IPS-NIHi11 (cell line): Measurements from ENCODE around the gene CAMSAP1.

Experiments used
- DNase-seq: peaks from one replicate; pipeline ENCODE4 v3.0.0; 2012; ENCODE audit warnings: mixed read lengths, low spot score

Gene CAMSAP1

DNA sequence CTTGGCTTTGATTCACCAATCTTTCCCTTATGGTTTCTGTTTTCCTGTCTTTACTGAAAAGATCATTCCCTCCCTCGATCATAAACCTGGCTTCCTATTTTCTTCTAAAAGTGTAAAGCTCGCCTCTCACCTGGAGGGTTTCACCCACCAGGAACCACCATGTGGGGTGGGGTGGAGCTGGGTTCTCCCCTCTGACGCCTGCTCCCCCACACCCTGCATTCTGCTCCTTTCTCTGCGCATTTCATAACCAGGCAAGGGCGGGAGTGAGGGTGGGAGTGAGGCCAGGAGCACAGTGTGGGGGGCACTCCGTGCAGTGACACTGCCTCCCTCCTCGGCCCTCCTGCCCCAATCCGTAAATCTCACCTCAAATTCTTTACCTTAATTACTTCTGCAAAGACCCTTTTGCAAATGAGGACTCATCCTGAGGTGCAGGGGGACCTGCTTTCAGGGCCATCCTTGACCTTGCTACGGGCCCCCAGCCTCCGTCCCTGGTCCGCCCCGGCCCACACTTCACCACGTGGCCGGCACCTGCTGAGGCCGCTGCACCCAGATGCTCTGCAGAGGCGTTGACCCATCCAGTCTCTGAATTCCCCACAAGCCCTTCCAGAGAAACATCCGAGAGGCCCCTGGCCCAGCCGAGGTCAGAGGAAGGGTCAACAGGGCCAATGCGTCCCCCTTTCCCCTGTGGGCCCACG lies 146.0 kb downstream of the CAMSAP1 start:
- DNase-seq: no peak

DNA sequence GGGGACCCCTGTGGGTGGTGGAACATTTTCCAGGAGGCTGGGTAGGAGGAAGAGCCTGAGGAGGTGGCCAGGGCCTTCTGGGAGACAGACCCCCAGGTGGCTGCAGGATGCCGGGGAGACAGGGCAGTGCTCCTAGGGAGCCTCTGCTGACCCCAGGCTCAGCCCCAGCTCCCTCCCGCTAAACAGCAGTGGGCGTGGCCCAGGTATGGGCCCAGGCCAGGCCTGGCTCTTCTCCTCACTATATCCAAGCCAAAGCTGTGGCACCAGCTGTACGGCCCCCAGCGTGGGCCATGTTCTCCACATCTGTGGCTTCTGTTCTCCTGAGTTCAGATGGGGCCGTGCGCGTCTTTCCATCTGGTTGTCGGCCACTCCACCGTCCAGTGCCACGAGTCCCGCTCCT lies 146.9 kb downstream of the CAMSAP1 start:
- no peak for DNase-seq

DNA sequence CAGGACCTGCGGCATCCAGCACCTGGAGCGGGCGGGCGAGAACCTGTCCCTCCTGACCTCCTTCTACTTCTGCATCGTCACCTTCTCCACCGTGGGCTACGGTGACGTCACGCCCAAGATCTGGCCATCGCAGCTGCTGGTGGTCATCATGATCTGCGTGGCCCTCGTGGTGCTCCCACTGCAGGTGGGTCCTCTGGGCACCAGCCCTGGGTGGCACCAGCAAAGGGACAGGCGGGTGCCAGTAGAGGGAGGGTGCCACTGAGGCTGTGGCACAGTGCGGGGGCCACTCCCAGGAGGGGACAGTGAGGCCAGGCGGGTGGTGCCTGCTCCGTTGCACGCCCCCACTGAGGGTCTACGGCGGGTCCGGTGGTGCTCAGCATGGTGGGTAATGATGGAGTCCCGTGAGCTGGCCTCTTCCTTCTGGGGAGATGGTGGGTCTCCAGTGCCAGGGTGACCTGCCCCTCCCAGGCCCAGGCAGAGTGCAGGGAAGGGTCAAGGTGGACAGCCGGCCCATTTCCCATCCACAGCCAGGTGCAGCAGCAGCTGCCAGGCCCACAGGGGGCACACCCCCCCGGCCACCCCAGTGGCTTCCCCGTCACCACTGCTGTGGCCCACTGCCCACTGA lies 147.6 kb downstream of the CAMSAP1 start:
- DNase-seq: no peak

DNA sequence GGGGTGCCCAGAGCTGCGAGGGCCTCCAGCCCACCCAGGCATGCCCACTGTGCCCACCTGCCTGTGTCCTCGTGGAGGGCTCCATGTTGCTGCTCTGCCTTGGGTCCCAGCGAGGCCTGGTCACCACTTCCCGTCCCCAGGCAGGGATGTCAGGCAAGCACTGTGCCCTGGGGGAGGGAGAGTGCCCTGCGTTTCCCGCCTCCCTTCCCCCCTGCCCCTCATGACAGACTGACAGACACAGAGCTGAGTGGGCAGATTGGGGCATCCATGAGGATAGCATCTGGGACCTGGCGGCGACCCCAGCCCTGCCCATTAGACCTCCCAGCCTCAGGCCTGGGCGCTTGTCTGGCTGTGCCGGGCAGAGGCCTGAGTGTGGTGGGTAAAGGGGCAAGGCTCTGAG lies 148.5 kb downstream of the CAMSAP1 start:
- no peak for DNase-seq
